Measurements from ENCODE around the gene CDO1. TPM values are rescaled to one million over a fixed set of nuclear protein-coding genes. Genes with fewer than 3 reads are reported as not detected.

Gene CDO1
- polyA plus RNA-seq, 1 donor (not counting 4 experiments of a cell fraction or from before 2014, with no cell fraction given) = not detected

DNA sequence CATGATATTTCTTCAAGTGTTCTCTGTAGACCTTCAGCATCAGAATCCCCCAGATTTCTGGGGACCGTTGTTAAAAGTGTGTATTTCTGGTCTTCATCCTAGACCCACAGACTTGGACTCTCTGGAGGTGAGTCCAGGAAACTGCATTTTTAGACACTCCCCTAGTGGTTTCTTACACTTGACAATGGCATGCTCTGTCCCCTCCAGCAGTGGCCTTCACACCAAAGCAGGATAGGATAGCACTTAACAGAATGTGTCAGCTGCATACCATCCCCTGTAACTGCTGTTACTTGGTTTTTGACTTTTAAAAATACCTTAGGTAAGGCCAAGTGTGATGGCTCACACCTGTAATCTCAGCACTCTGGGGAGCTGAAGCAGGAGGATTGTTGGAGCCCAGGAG is 20.8 kb downstream of the CDO1 start:
- no peaks in the 10 kb centered on the region for H3K27me3 ChIP-seq (ENCODE audit: control insufficient read depth, extremely low read depth, insufficient read depth, low read length)
- H3K9me1 ChIP-seq (ENCODE audit: control insufficient read depth, extremely low read depth, insufficient read depth, low read length) = no peaks in the 10 kb centered on the region
- no peak overlapping the region for H3K27ac ChIP-seq (ENCODE audit: control insufficient read depth, insufficient read depth, low read length)
- dilution Hi-C loops (cut with MboI; ENCODE audit: extremely low pct_ligation_motif_present, low sequenced_read_pairs) = no loop called here
- H3K9ac ChIP-seq (ENCODE audit: control insufficient read depth, extremely low read depth, insufficient read depth, low read length) = no peak overlapping the region
- no peak overlapping the region for H2AFZ ChIP-seq (ENCODE audit: control insufficient read depth, low read length)
- H3K9me3 ChIP-seq (ENCODE audit: control insufficient read depth, low read depth, low read length) = no peaks in the 10 kb centered on the region
- FAIRE-seq = no peak
- TF ChIP-seq, protein P1, sequence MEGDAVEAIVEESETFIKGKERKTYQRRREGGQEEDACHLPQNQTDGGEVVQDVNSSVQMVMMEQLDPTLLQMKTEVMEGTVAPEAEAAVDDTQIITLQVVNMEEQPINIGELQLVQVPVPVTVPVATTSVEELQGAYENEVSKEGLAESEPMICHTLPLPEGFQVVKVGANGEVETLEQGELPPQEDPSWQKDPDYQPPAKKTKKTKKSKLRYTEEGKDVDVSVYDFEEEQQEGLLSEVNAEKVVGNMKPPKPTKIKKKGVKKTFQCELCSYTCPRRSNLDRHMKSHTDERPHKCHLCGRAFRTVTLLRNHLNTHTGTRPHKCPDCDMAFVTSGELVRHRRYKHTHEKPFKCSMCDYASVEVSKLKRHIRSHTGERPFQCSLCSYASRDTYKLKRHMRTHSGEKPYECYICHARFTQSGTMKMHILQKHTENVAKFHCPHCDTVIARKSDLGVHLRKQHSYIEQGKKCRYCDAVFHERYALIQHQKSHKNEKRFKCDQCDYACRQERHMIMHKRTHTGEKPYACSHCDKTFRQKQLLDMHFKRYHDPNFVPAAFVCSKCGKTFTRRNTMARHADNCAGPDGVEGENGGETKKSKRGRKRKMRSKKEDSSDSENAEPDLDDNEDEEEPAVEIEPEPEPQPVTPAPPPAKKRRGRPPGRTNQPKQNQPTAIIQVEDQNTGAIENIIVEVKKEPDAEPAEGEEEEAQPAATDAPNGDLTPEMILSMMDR (optimal IDR thresholded peaks at IDR 0.05 in 1 of 3, IDR thresholded peaks at IDR 0.05 in 1 of 3, conservative IDR thresholded peaks at IDR 0.05 in 1 of 3; ENCODE audit: extremely low read depth in 1 of 3, insufficient read depth in 2 of 3, low read length in 3 of 3) = no peak
- TF ChIP-seq EZH2 (IDR thresholded peaks at IDR 0.05; ENCODE audit: low read length) = no peak
- no peak overlapping the region for H3K4me3 ChIP-seq (ENCODE audit: control insufficient read depth in 2 of 3, extremely low read depth in 1 of 3, insufficient read depth in 2 of 3, low read depth in 1 of 3, low read length in 3 of 3)
- no peaks in the 10 kb centered on the region for H3K79me2 ChIP-seq (ENCODE audit: control insufficient read depth, insufficient read depth, low read length)
- no peaks in the 10 kb centered on the region for H3K4me1 ChIP-seq (ENCODE audit: control insufficient read depth, extremely low read depth, insufficient read depth, low read length)
- no peak for DNase-seq (ENCODE audit: low read depth, low spot score)
- no peaks in the 10 kb centered on the region for H4K20me1 ChIP-seq (ENCODE audit: control insufficient read depth, extremely low read depth, insufficient read depth, low read length)
- H3K4me2 ChIP-seq (ENCODE audit: control insufficient read depth, extremely low read depth, insufficient read depth, low read depth, low read length) = no peak overlapping the region
- H3K36me3 ChIP-seq (ENCODE audit: control insufficient read depth in 2 of 2, extremely low read depth in 1 of 2, insufficient read depth in 2 of 2, low read length in 2 of 2) = no peaks in the 10 kb centered on the region

DNA sequence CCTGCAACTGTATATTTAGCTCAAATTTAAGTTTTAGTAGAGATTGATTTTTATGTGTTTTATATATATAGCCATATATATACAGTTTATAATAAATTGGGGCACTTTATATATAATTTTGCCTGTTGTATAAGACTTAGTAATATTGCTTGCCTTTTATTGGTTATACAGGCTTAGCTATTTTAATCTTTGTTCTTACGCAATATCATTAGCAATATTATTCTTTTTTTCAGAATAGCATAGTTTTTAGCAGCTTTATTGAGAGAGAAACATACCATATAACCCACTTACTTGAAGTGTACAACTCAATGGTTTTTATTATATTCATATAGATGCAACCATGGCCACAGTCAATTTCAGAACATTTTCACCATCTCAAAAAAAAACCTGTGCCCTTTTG is 28.0 kb downstream of the CDO1 start:
- no peaks in the 10 kb centered on the region for H3K9me1 ChIP-seq (ENCODE audit: control insufficient read depth, extremely low read depth, insufficient read depth, low read length)
- no peak for FAIRE-seq

More for the DNA sequence above, 28.0 kb downstream of the CDO1 start:
- H3K27me3 ChIP-seq (ENCODE audit: control insufficient read depth, extremely low read depth, insufficient read depth, low read length) = peaks cover 3% of the 10 kb centered on the region
- H3K9me3 ChIP-seq (ENCODE audit: control insufficient read depth, low read depth, low read length) = no peaks in the 10 kb centered on the region
- DNase-seq (ENCODE audit: low read depth, low spot score) = no peak
- no peaks in the 10 kb centered on the region for H3K79me2 ChIP-seq (ENCODE audit: control insufficient read depth, insufficient read depth, low read length)
- H3K9ac ChIP-seq (ENCODE audit: control insufficient read depth, extremely low read depth, insufficient read depth, low read length) = no peak overlapping the region
- TF ChIP-seq, protein P1 (optimal IDR thresholded peaks at IDR 0.05 in 1 of 3, IDR thresholded peaks at IDR 0.05 in 1 of 3, conservative IDR thresholded peaks at IDR 0.05 in 1 of 3; ENCODE audit: extremely low read depth in 1 of 3, insufficient read depth in 2 of 3, low read length in 3 of 3) = no peak
- no peak for TF ChIP-seq EZH2 (IDR thresholded peaks at IDR 0.05; ENCODE audit: low read length)
- H3K4me3 ChIP-seq (ENCODE audit: control insufficient read depth in 2 of 3, extremely low read depth in 1 of 3, insufficient read depth in 2 of 3, low read depth in 1 of 3, low read length in 3 of 3) = no peak overlapping the region
- dilution Hi-C loops (cut with MboI; ENCODE audit: extremely low pct_ligation_motif_present, low sequenced_read_pairs) = no loop called here
- H3K27ac ChIP-seq (ENCODE audit: control insufficient read depth, insufficient read depth, low read length) = no peak overlapping the region
- H2AFZ ChIP-seq (ENCODE audit: control insufficient read depth, low read length) = no peak overlapping the region
- no peak overlapping the region for H3K4me2 ChIP-seq (ENCODE audit: control insufficient read depth, extremely low read depth, insufficient read depth, low read depth, low read length)
- no peaks in the 10 kb centered on the region for H4K20me1 ChIP-seq (ENCODE audit: control insufficient read depth, extremely low read depth, insufficient read depth, low read length)
- H3K36me3 ChIP-seq (ENCODE audit: control insufficient read depth in 2 of 2, extremely low read depth in 1 of 2, insufficient read depth in 2 of 2, low read length in 2 of 2) = no peaks in the 10 kb centered on the region
- H3K4me1 ChIP-seq (ENCODE audit: control insufficient read depth, extremely low read depth, insufficient read depth, low read length) = no peaks in the 10 kb centered on the region
